ENCODE results near the gene TEX11.

GRCh38 chrX:70577442-70577841 is 331.1 kb downstream of the TEX11 start:
- TF ChIP-seq CTCF (IDR thresholded peaks at IDR 0.05; ENCODE audit: low read length) (no peak), EZH2 (optimal IDR thresholded peaks at IDR 0.05; ENCODE audit: low read depth, low read length) (no peak), EZH2phosphoT487 (IDR thresholded peaks at IDR 0.05; ENCODE audit: low read length) (no peak)

Data from MM.1S (cell line).